Measurements from ENCODE around the gene OR2A42.
"Not testable (repeated sequence)": the region's sequence is repeated elsewhere in the genome, so short reads cannot be mapped to it uniquely, and the experiment has no call there.

- not testable (repeated sequence) for TF ChIP-seq GATA2 (IDR thresholded peaks at IDR 0.05; ENCODE audit: insufficient read depth, insufficient read length, low read depth, low read length); MAX (IDR thresholded peaks at IDR 0.05; ENCODE audit: insufficient read depth, insufficient read length); POLR2AphosphoS5 (IDR thresholded peaks at IDR 0.05; ENCODE audit: insufficient read depth, low read depth, low read length); CTCF (IDR thresholded peaks at IDR 0.05; ENCODE audit: extremely low read depth in 1 of 2, insufficient read depth in 1 of 2, low read depth in 1 of 2, low read length in 2 of 2); POLR2A (IDR thresholded peaks at IDR 0.05; ENCODE audit: low read depth, low read length); EZH2 (IDR thresholded peaks at IDR 0.05; ENCODE audit: borderline replicate concordance, low read depth, low read length, severe bottlenecking); FOS (IDR thresholded peaks at IDR 0.05; ENCODE audit: borderline replicate concordance, insufficient read depth, low read length); JUN (IDR thresholded peaks at IDR 0.05; ENCODE audit: borderline replicate concordance, insufficient read depth, insufficient read length, low read depth)
Measured at GRCh38 chr7:144187848-144188247, 51.6 kb downstream of the OR2A42 start.

Measured in endothelial cell of umbilical vein (primary cell).